Parathyroid adenoma (tissue), 2 donors: ENCODE results near the gene REL.
"Not testable (repeated sequence)": the region's sequence is repeated elsewhere in the genome, so short reads cannot be mapped to it uniquely, and the experiment has no call there.

Source experiments
- H2AFZ ChIP-seq: fragments of 300-600 bp; sonication (generic); one replicate; pipeline ENCODE4 v1.7.0; 2017; ENCODE audit warnings: antibody characterized with exemption, mild to moderate bottlenecking
- H3K27ac ChIP-seq: fragments of 300-600 bp; sonication (generic); one replicate; pipeline ENCODE4 v1.7.0; 2017
- H3K27me3 ChIP-seq: fragments of 300-600 bp; sonication (generic); one replicate; pipeline ENCODE4 v1.7.0; 2017; ENCODE audit warnings: low read length; ENCODE audit not compliant: control insufficient read depth, insufficient read depth
- H3K36me3 ChIP-seq: fragments of 300-600 bp; sonication (generic); one replicate; pipeline ENCODE4 v1.7.0; 2017; ENCODE audit warnings: low read length; ENCODE audit not compliant: control insufficient read depth, insufficient read depth
- H3K4me1 ChIP-seq: fragments of 300-600 bp; sonication (generic); one replicate; pipeline ENCODE4 v1.7.0; 2017; ENCODE audit warnings: control low read depth
- H3K4me2 ChIP-seq: fragments of 300-600 bp; sonication (generic); one replicate; pipeline ENCODE4 v1.7.0; 2017; ENCODE audit warnings: low read length
- H3K4me3 ChIP-seq: fragments of 300-600 bp; sonication (generic); one replicate; pipeline ENCODE4 v1.7.0; 2017; ENCODE audit warnings: low read depth, low read length
- H3K79me2 ChIP-seq: fragments of 300-600 bp; sonication (generic); one replicate; pipeline ENCODE4 v1.7.0; 2017; ENCODE audit warnings: control low read depth
- H3K9ac ChIP-seq: fragments of 300-600 bp; sonication (generic); one replicate; pipeline ENCODE4 v1.7.0; 2017; ENCODE audit warnings: mild to moderate bottlenecking
- H3K9me3 ChIP-seq: fragments of 300-600 bp; sonication (generic); one replicate; pipeline ENCODE4 v1.7.0; 2017; ENCODE audit warnings: low read length; ENCODE audit not compliant: control insufficient read depth
- TF ChIP-seq, protein P1 (sequence below): fragments of 300-600 bp; sonication (generic); IDR thresholded peaks from one replicate; pipeline ENCODE4 v1.7.0; 2017; ENCODE audit warnings: antibody characterized with exemption, mild to moderate bottlenecking
- donor health status: primary hyperparathyroidism.

Gene REL

DNA sequence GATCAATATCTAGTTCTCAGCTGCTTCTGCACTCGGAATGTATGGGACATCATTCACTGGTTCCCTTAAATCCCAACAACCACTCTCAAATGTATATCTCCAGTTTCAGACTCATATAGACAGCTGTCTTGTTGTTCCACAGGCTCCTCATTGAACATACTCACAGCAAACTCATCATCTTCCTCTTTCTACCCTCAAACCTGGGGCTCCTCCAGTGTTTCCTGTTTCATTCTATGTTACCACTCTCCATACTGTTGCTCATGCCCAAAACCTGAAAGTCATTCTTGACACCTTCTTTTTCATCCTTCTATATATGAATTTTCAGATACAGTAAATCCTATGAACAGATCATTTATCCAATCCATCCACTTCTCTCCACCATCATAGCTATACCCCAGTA lies 18.7 kb upstream of the REL start:
- Histone ChIP-seq H3K4me1 (no peaks in the 10 kb centered on the region), H3K36me3 (no peaks in the 10 kb centered on the region), H2AFZ (no peak overlapping the region), H3K4me3 (no peak overlapping the region), H3K9me3 (no peaks in the 10 kb centered on the region), H3K9ac (no peak overlapping the region), H3K79me2 (no peaks in the 10 kb centered on the region), H3K27ac (no peak overlapping the region), H3K4me2 (no peak overlapping the region), H3K27me3 (no peaks in the 10 kb centered on the region)
- TF ChIP-seq, protein P1, sequence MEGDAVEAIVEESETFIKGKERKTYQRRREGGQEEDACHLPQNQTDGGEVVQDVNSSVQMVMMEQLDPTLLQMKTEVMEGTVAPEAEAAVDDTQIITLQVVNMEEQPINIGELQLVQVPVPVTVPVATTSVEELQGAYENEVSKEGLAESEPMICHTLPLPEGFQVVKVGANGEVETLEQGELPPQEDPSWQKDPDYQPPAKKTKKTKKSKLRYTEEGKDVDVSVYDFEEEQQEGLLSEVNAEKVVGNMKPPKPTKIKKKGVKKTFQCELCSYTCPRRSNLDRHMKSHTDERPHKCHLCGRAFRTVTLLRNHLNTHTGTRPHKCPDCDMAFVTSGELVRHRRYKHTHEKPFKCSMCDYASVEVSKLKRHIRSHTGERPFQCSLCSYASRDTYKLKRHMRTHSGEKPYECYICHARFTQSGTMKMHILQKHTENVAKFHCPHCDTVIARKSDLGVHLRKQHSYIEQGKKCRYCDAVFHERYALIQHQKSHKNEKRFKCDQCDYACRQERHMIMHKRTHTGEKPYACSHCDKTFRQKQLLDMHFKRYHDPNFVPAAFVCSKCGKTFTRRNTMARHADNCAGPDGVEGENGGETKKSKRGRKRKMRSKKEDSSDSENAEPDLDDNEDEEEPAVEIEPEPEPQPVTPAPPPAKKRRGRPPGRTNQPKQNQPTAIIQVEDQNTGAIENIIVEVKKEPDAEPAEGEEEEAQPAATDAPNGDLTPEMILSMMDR = no peak

DNA sequence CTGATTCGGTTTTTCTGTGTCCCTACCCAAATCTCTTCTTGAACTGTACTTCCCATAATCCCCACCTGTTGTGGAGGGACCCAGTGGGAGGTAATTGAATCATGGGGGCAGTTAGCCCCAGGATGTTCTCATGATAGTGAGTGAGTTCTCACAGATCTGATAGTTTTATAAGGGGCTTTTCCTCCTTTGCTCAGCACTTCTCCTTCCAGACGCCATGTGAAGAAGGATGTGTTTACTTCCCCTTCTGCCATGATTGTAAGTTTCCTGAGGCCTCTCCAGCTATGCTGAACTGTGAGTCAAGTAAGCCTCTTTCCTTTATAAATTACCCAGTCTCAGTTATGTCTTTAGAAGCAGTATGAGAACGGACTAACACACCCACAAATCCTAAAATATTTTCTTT lies 16.0 kb upstream of the REL start:
- H3K9me3 ChIP-seq, H3K9ac ChIP-seq, H3K4me3 ChIP-seq, H3K36me3 ChIP-seq, H3K4me2 ChIP-seq, H3K4me1 ChIP-seq, H3K79me2 ChIP-seq, H3K27me3 ChIP-seq, H2AFZ ChIP-seq, H3K27ac ChIP-seq: not testable (repeated sequence)

DNA sequence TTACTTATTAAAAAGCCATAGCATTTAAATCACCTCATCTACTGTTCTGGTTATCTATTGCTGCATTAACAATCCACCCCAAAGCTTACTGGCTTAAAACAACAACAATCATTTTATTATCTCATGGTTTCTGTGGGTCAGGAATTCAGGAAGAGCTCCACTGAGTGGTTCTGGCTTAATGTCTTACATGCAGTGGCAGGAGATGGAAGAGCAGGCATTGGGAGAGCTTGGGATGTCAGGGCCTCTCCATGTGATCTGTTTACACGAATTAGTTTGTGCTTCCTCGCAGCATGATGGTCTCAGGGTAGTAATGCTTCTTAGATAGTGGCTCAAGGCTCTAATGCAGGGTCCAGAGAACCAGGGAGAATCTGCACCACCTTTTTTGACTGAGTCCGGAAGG lies 14.4 kb upstream of the REL start:
- no peaks in the 10 kb centered on the region for H3K4me1 ChIP-seq
- TF ChIP-seq, protein P1 = no peak
- no peak overlapping the region for H3K4me2 ChIP-seq
- no peaks in the 10 kb centered on the region for H3K36me3 ChIP-seq
- no peaks in the 10 kb centered on the region for H3K9me3 ChIP-seq
- no peak overlapping the region for H3K27ac ChIP-seq
- H2AFZ ChIP-seq = no peak overlapping the region
- no peak overlapping the region for H3K9ac ChIP-seq
- no peaks in the 10 kb centered on the region for H3K27me3 ChIP-seq
- H3K4me3 ChIP-seq = no peak overlapping the region
- no peaks in the 10 kb centered on the region for H3K79me2 ChIP-seq

DNA sequence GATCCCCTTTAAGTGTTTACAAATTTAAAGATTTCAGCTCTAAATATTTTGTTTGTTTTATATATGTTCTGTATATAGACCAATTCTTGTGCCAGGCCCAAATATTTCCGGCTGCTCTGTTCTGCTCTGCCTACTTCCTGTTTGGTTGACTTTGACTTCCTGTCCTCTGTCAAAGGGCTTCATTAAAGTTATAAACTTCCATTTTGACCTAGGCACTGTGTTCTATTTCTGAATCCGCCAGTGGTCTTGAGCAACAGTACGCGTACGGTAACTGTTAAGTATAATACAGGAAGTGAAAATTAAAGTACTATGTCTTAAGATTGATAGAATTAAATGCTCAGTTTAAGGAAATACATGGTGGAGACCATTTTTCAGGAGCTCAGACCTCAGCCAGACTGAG lies 13.5 kb upstream of the REL start:
- no peaks in the 10 kb centered on the region for H3K36me3 ChIP-seq
- no peaks in the 10 kb centered on the region for H3K27me3 ChIP-seq
- H3K4me2 ChIP-seq = no peak overlapping the region
- no peaks in the 10 kb centered on the region for H3K9me3 ChIP-seq
- H3K9ac ChIP-seq = no peak overlapping the region
- H3K4me1 ChIP-seq = no peaks in the 10 kb centered on the region
- H2AFZ ChIP-seq = no peak overlapping the region
- no peak overlapping the region for H3K27ac ChIP-seq
- H3K79me2 ChIP-seq = no peaks in the 10 kb centered on the region
- TF ChIP-seq, protein P1 = no peak
- no peak overlapping the region for H3K4me3 ChIP-seq

DNA sequence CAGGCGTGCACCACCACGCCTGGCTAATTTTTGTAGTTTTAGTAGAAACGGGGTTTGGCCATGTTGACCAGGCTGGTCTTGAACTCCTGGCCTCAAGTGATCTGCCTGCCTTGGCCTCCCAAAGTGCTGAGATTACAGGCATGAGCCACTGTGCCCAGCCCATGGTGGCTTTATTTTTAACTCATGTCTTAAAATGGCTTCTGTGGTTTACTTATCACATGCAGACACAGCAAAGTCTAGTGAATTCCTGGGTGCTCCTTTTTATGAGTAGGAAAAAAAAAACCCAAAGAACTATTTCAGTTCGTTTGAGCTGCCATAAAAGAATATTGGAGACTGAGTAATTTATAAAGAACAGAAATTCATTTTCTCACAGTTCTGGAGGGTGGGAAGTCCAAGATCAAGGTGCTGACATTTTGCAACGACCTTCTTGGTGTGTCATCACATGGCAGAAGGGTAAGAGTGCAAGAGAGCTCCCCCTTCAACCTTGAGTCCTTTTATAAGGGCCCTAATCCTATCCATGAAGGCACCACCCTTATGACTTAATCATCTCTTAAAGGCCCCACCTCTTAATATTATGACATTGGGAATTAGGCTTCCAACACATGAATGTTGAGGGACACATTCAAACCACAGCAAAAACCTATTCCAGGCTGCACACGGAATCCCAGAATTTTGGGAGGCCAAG lies 12.6 kb upstream of the REL start:
- Histone ChIP-seq H3K4me2 (no peak overlapping the region), H3K9ac (no peak overlapping the region), H3K4me1 (no peaks in the 10 kb centered on the region), H3K4me3 (no peak overlapping the region), H3K36me3 (no peaks in the 10 kb centered on the region), H3K27me3 (no peaks in the 10 kb centered on the region), H3K9me3 (no peaks in the 10 kb centered on the region), H2AFZ (no peak overlapping the region), H3K79me2 (no peaks in the 10 kb centered on the region), H3K27ac (no peak overlapping the region)
- TF ChIP-seq, protein P1 = no peak
